Caco-2 (cell line): ENCODE measurements around the gene HDAC9. TPM values are rescaled to one million over a fixed set of nuclear protein-coding genes. Genes with fewer than 3 reads are reported as not detected.

Experiments
- BruUV-seq: library from RNA; stranded (reverse); fragments of 400-500 nt; replicated peaks from 2 replicates; lab custom pipeline; 2021; lab: Mats Ljungman, UMichigan
- CTCF ChIA-PET: fragments of 300-600 bp; sonication (Branson Sonifier 250); formaldehyde crosslinking; loops from one replicate; lab custom pipeline; 2022; ENCODE audit warnings: antibody characterized with exemption; lab: Charles Lee
- POLR2A ChIA-PET: fragments of 300-600 bp; sonication (Branson Sonifier 250); formaldehyde crosslinking; loops from one replicate; lab custom pipeline; 2022; ENCODE audit warnings: antibody characterized with exemption; lab: Charles Lee
- DNase-seq, 2 experiments: peaks; one replicate each; pipeline versions ENCODE4 v3.0.0 to v3.0.0-alpha.2; 2020 to 2022
- H3K27me3 ChIP-seq: replicated peaks from 2 replicates; pipeline ENCODE4 v1.6.0; 2011; ENCODE audit warnings: low read length; ENCODE audit not compliant: control insufficient read depth, insufficient read depth
- H3K36me3 ChIP-seq: 2 replicates; pipeline ENCODE4 v1.5.1; 2011; ENCODE audit warnings: low read length; ENCODE audit not compliant: control insufficient read depth, insufficient read depth
- H3K4me1 ChIP-seq: fragments of 250-450 bp; sonication (Bioruptor Pico); 2 replicates; pipeline ENCODE4 v1.5.1; 2020; ENCODE audit warnings: mild to moderate bottlenecking
- H3K4me3 ChIP-seq: 2 replicates; pipeline ENCODE4 v1.5.1; 2011; ENCODE audit warnings: low read depth, mild to moderate bottlenecking, control low read depth, low read length
- H3K9me3 ChIP-seq: fragments of 250-450 bp; sonication (Bioruptor Pico); 2 replicates; pipeline ENCODE4 v1.5.1; 2020; ENCODE audit warnings: mild to moderate bottlenecking, moderate library complexity
- H3K27ac Mint-ChIP-seq: one replicate; pipeline ENCODE4 v1.8.0; 2022; ENCODE audit warnings: mixed read lengths; ENCODE audit not compliant: unreplicated experiment
- H3K27me3 Mint-ChIP-seq: one replicate; pipeline ENCODE4 v1.8.0; 2022; ENCODE audit warnings: mixed read lengths; ENCODE audit not compliant: insufficient read depth, unreplicated experiment
- H3K36me3 Mint-ChIP-seq: one replicate; pipeline ENCODE4 v1.8.0; 2022; ENCODE audit warnings: mild to moderate bottlenecking, mixed read lengths; ENCODE audit not compliant: insufficient read depth, unreplicated experiment
- H3K4me1 Mint-ChIP-seq: one replicate; pipeline ENCODE4 v1.8.0; 2022; ENCODE audit warnings: low read depth, mixed read lengths; ENCODE audit not compliant: unreplicated experiment
- H3K4me3 Mint-ChIP-seq: one replicate; pipeline ENCODE4 v1.8.0; 2022; ENCODE audit warnings: mild to moderate bottlenecking, moderate library complexity, mixed read lengths; ENCODE audit not compliant: unreplicated experiment
- H3K9me3 Mint-ChIP-seq: one replicate; pipeline ENCODE4 v1.8.0; 2022; ENCODE audit warnings: mixed read lengths; ENCODE audit not compliant: unreplicated experiment
- CTCF ChIP-seq, 2 experiments: fragments of 200-600 bp in 1 of 2; IDR thresholded peaks; 1 replicate in 1 of 2; 2 replicates in 1 of 2; pipeline versions ENCODE4 v1.5.1 to v1.8.0; 2011 to 2022; ENCODE audit warnings: antibody characterized with exemption in 1 of 2, control low read depth in 1 of 2, inconsistent platforms in 1 of 2, low read depth in 1 of 2, low read length in 1 of 2, mild to moderate bottlenecking in 1 of 2, moderate library complexity in 1 of 2; ENCODE audit not compliant: insufficient read depth in 1 of 2, severe bottlenecking in 1 of 2, unreplicated experiment in 1 of 2
- intact Hi-C: fragments of 100-400 bp; cut with micrococcal nuclease; formaldehyde crosslinking; loops from one replicate; pipeline ENCODE4 v1.10.0; 2022; ENCODE audit not compliant: unreplicated experiment
- total RNA-seq: library from RNA; stranded (reverse); gene quantifications from 2 replicates; pipeline ENCODE4 v1.2.3, GENCODE V29; 2022

The HDAC9 gene
- total RNA-seq, 1 experiment from 2014 or later, result 0.27 TPM

GRCh38 chr7:18903695-18904094 is 408.1 kb downstream of the HDAC9 start:
- Mint-ChIP-seq H3K27me3 (no peaks in the 10 kb centered on the region), H3K9me3 (no peaks in the 10 kb centered on the region), H3K27ac (no peak overlapping the region), H3K4me1 (no peaks in the 10 kb centered on the region), H3K36me3 (no peaks in the 10 kb centered on the region), H3K4me3 (no peak overlapping the region)
- Histone ChIP-seq H3K36me3 (no peaks in the 10 kb centered on the region), H3K9me3 (no peaks in the 10 kb centered on the region), H3K4me3 (no peak overlapping the region), H3K4me1 (no peaks in the 10 kb centered on the region), H3K27me3 (no peaks in the 10 kb centered on the region)
- TF ChIP-seq CTCF (IDR thresholded peaks at IDR 0.05; ENCODE audit: insufficient read depth in 1 of 2, low read depth in 1 of 2, low read length in 1 of 2, severe bottlenecking in 1 of 2, unreplicated experiment in 1 of 2), result no peak
- intact Hi-C loops, result no loop called here
- BruUV-seq, result no TSS peak
- DNase-seq, result no peak
- POLR2A ChIA-PET, result no interaction called here
- CTCF ChIA-PET, result no interaction called here

GRCh38 chr7:18905316-18905943 is 409.9 kb downstream of the HDAC9 start:
- TF ChIP-seq CTCF (IDR thresholded peaks at IDR 0.05; ENCODE audit: insufficient read depth in 1 of 2, low read depth in 1 of 2, low read length in 1 of 2, severe bottlenecking in 1 of 2, unreplicated experiment in 1 of 2), result no peak

GRCh38 chr7:18906901-18907300 is 411.4 kb downstream of the HDAC9 start:
- H3K27ac Mint-ChIP-seq, result no peak overlapping the region
- Histone ChIP-seq H3K27me3 (no peaks in the 10 kb centered on the region), H3K4me1 (no peaks in the 10 kb centered on the region), H3K4me3 (no peak overlapping the region), H3K9me3 (no peaks in the 10 kb centered on the region), H3K36me3 (no peaks in the 10 kb centered on the region)
- no peak for TF ChIP-seq CTCF (IDR thresholded peaks at IDR 0.05; ENCODE audit: insufficient read depth in 1 of 2, low read depth in 1 of 2, low read length in 1 of 2, severe bottlenecking in 1 of 2, unreplicated experiment in 1 of 2)
- H3K4me1 Mint-ChIP-seq, result no peaks in the 10 kb centered on the region
- intact Hi-C loops, result no loop called here
- DNase-seq, result no peak
- no peak overlapping the region for H3K4me3 Mint-ChIP-seq
- no TSS peak for BruUV-seq
- CTCF ChIA-PET, result no interaction called here
- H3K27me3 Mint-ChIP-seq, result peaks cover 3% of the 10 kb centered on the region
- H3K9me3 Mint-ChIP-seq, result no peaks in the 10 kb centered on the region
- no peaks in the 10 kb centered on the region for H3K36me3 Mint-ChIP-seq
- POLR2A ChIA-PET, result no interaction called here

More at GRCh38 chr7:18905316-18905943, 409.9 kb downstream of the HDAC9 start:
- no TSS peak for BruUV-seq
- Histone ChIP-seq H3K27me3 (no peaks in the 10 kb centered on the region), H3K4me1 (no peaks in the 10 kb centered on the region), H3K9me3 (no peaks in the 10 kb centered on the region), H3K36me3 (no peaks in the 10 kb centered on the region), H3K4me3 (no peak overlapping the region)
- no peak overlapping the region for H3K27ac Mint-ChIP-seq
- intact Hi-C loops, result no loop called here
- CTCF ChIA-PET, result no interaction called here
- H3K9me3 Mint-ChIP-seq, result no peaks in the 10 kb centered on the region
- POLR2A ChIA-PET, result no interaction called here
- H3K4me3 Mint-ChIP-seq, result no peak overlapping the region
- no peaks in the 10 kb centered on the region for H3K36me3 Mint-ChIP-seq
- DNase-seq, result no peak
- no peaks in the 10 kb centered on the region for H3K4me1 Mint-ChIP-seq
- H3K27me3 Mint-ChIP-seq, result no peaks in the 10 kb centered on the region
